GM18867 (cell line): ENCODE results near the gene RABAC1.

ENCODE experiments used
- ATAC-seq: cut with Tn5 transposase; IDR thresholded peaks from one replicate; pipeline ENCODE4 v1.9.1; 2021; ENCODE audit warnings: mild to moderate bottlenecking, moderate library complexity; ENCODE audit not compliant: unreplicated experiment

The RABAC1 gene

GRCh38 chr19:41990028-41990427 is 30.9 kb upstream of the RABAC1 start:
- ATAC-seq, result no peak

GRCh38 chr19:41988947-41989346 is 29.8 kb upstream of the RABAC1 start:
- ATAC-seq, result no peak

GRCh38 chr19:41987141-41987860 is 28.2 kb upstream of the RABAC1 start:
- ATAC-seq, result no peak

GRCh38 chr19:41984961-41985360 is 25.8 kb upstream of the RABAC1 start:
- ATAC-seq, result no peak

- ATAC-seq, result no peak
These were observed 22.6 kb upstream of the RABAC1 start for GRCh38 chr19:41981724-41982123.

- no peak for ATAC-seq
These were observed 19.3 kb upstream of the RABAC1 start for GRCh38 chr19:41978470-41978869.

- no peak for ATAC-seq
These were observed 18.8 kb upstream of the RABAC1 start for GRCh38 chr19:41977916-41978315.

- no peak for ATAC-seq
These were observed 15.5 kb upstream of the RABAC1 start for GRCh38 chr19:41974652-41975051.

- no peak for ATAC-seq
These were observed 12.2 kb upstream of the RABAC1 start for GRCh38 chr19:41971363-41971762.

GRCh38 chr19:41969772-41970458 is 10.8 kb upstream of the RABAC1 start:
- no peak for ATAC-seq

GRCh38 chr19:41968751-41969595 is 9.9 kb upstream of the RABAC1 start:
- ATAC-seq, result no peak

- ATAC-seq, result no peak
These were observed 8.1 kb upstream of the RABAC1 start for GRCh38 chr19:41967054-41967783.

GRCh38 chr19:41965106-41965505 is 6.0 kb upstream of the RABAC1 start:
- no peak for ATAC-seq

GRCh38 chr19:41960973-41961372 is 1.9 kb upstream of the RABAC1 start:
- no peak for ATAC-seq

- peak; percentile 58 for ATAC-seq
These were observed 610 bp downstream of the RABAC1 start for GRCh38 chr19:41958367-41959055.

- peak; percentile 46 for ATAC-seq
These were observed 1.2 kb downstream of the RABAC1 start for GRCh38 chr19:41957838-41958366.

GRCh38 chr19:41957161-41957837 is 1.8 kb downstream of the RABAC1 start:
- no peak for ATAC-seq

GRCh38 chr19:41956621-41957020 is 2.5 kb downstream of the RABAC1 start:
- no peak for ATAC-seq

- ATAC-seq, result no peak
These were observed 3.6 kb downstream of the RABAC1 start for GRCh38 chr19:41955521-41955920.
